Measurements from ENCODE around the gene BRMS1.
A peak's percentile ranks its signal among the peaks of the same experiment; 100 is the strongest.
"Not testable (repeated sequence)": the region's sequence is repeated elsewhere in the genome, so short reads cannot be mapped to it uniquely, and the experiment has no call there.

Gene BRMS1

GRCh38 chr11:66320289-66320688 lies 24.6 kb downstream of the BRMS1 start:
- DNase-seq: not testable (repeated sequence)

- DNase-seq: no peak
These were observed 26.3 kb downstream of the BRMS1 start for GRCh38 chr11:66318600-66318970.

DNA sequence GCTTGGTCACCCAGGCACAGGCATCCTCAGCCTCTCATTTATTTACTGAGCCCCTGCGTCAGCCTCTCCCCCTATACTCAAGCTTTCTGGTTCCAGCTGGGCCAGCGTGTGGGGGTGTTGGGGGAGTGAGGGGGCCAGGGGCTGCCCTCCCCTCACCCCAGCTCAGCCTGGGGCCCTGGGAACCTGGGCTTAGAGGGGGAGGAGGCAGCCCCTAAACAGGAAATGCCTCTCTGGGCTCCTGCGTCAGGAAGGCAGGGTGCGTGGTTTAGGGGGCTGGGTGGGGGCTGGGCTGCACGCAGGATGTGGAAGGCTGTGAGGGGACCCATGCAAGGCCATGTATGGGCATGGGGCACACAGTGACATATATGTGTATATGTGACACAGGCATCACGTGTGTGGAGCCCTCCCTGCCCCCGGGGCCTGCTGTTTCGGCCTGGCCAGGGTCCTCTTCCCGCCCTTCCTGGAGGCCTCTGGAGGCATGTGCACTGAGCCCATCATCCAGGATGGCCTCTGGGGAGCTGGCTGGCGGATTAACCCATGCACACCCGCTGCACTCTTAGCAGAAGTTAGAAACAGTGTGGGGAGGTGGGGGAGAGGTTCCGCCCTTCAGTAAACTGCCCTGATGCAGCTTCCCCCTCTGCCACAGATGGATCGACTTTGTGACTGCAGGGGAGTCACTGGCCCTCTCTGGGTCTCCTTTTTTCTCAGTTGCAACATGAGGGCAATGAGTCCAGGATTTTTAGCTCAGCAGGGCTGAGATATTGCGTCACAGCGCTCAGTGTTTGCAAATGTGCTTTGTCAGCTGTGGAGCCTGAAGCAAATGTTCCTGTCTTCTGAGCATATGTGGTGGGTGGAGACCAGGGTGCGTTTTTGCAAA lies 26.9 kb downstream of the BRMS1 start:
- no peak for DNase-seq

DNA sequence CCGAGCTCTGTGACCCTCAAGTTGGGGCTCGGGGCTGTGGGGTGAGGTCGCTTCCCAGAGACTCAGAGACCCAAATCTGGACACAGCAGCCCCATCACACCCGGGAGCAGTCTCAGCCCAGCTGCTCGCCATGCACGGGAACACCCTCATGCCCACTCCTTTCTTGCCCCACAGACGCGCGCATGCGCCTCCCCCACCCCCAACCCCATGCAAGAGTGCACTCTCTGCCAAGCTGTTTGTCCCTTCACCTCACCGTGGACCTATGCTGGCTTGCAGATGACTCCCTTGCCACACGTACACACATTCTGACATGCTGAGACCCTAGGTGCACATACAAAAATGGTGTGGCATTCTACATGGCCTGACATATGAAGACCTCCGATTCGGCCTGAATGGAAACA lies 27.6 kb downstream of the BRMS1 start:
- DNase-seq: no peak

- no peak for DNase-seq
These were observed 28.1 kb downstream of the BRMS1 start, which contains the start of gene CD248 for GRCh38 chr11:66316849-66317251. CD248 (minus strand) TSS chr11:66317044; CDS start chr11:66317027, 17 bp downstream.

- DNase-seq: no peak
These were observed 28.7 kb downstream of the BRMS1 start for GRCh38 chr11:66315921-66316811.

GRCh38 chr11:66315498-66315885 lies 29.4 kb downstream of the BRMS1 start:
- no peak for DNase-seq

- no peak for DNase-seq
These were observed 30.1 kb downstream of the BRMS1 start for GRCh38 chr11:66314561-66315497.

DNA sequence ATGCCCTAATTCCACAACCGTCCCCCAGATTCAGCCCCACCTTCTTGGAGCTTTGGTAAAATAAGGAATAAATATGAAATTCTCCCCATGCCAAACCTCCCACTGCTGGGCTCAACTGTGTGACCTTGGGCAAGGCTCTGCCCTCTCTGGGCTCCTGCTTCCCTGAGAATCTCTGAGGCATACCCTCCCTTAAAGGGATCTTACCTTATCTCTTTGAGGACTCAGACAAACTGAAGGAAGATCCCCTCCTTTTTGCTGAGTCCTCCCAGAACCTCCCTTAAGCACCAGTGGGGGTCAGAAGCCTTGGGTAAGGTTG lies 30.8 kb downstream of the BRMS1 start:
- DNase-seq: no peak

- DNase-seq: no peak
These were observed 31.4 kb downstream of the BRMS1 start for GRCh38 chr11:66313321-66314185.

- DNase-seq: peak; percentile 45
These were observed 32.2 kb downstream of the BRMS1 start for GRCh38 chr11:66312549-66313320.

- DNase-seq: peak; percentile 81
These were observed 32.8 kb downstream of the BRMS1 start for GRCh38 chr11:66311965-66312548.

DNA sequence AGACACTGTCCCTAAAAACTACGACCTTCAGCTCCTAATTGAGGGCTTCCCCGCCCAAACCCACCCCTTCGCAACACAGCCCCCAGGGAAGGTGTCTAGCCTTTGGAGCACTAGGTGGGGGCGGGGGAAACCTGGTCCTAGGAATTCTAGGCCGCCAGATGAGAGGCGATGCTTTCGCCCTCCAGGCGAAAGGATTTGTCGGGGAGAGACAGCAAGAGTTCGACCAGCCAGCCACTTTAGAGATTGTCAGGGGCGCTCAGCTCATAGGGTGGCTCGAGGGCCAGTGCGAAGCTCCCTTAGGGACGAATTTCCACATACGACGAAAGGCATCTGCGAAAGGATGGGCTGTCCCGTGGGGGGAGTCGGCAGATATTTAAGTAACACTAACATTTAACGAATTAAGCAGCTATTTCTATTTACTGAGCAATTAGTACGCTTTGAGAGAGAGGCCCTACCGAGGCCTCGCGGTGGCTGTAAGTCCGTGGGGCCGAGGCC lies 33.4 kb downstream of the BRMS1 start:
- no peak for DNase-seq

DNA sequence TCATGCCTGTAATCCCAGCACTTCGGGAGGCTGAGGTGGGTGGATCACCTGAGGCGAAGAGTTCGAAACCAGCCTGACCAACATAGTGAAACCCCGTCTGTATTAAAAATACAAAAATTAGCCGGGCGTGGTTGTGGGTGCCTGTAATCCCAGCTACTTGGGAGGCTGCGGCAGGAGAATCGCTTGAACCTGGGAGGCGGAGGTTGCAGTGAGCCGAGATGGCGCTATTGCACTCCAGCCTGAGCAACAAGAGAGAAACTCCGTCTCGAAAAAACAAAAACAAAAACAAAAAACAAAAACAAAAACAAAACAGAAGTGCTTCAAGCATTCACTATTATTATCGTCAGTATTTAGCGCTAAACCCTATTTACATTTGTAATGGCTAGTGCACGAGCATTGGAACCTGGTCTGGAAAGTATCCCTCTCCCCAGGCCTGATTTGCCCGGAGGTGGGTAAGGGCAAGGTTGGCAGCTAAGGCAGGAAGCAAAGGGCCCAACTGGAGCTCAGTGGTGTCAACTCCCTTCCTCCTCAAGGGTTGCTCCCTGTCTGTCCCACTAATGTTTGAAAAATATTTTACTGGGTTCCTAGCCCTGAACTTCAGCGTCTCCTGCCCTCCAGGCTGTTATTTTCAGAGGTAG lies 34.0 kb downstream of the BRMS1 start:
- not testable (repeated sequence) for DNase-seq

DNA sequence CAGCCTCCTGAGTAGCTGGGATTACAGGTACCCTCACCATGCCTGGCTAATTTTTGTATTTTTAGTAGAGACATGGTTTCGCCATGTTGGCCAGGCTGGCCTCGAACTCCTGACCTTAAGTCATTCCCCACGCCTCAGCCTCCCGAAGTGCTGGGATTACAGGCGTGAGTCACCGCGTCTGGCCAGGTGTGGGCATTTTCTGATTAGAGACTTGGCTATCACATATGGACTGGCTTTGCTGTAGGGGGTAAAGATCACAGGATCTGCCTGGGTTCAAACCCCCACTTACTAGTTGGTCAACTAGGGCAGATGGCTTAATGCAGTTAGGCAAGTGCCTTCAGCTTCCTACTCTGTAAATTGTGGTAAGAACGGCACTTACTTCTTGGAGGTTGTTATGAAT lies 34.6 kb downstream of the BRMS1 start:
- no peak for DNase-seq

- no peak for DNase-seq
These were observed 35.4 kb downstream of the BRMS1 start for GRCh38 chr11:66309475-66309874.

DNA sequence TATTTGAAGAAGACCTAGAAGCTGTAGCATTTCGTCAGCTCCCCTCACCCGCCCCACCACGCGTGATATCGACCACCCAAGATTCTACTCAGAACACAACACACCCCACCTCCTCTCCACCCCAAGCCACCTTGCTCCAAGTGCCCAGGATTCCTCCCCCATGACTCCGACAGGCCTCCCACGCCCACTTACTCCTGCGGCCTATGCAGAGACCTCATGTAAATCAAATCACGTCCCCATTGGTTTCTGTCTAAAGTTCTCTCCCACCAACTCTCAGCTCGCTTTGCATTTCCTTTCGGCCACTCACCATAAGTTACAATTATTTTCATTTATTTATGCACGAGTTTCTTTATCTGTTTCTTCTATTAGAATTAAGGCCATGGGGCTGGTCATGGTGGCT lies 42.2 kb downstream of the BRMS1 start:
- no peak for DNase-seq

DNA sequence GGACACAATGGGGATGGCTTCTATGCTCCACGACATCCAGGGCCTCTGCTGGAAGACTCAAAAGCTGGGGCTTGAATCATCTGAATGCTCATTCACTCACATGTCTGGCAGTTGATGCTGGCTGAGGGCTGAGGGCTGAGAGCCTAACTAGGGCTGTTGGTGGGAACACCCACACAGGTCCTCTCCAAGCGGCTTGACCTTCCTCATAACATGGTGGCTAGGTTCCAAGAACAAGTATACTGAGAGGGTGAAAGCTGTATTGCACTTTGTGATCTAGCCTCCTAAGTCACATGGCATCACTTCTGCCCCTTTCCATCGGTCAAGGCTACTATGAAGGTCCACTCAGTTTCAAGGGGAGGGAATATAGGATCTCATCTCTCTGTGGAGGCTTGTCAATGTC lies 45.7 kb downstream of the BRMS1 start:
- no peak for DNase-seq

GRCh38 chr11:66297610-66298009 lies 47.3 kb downstream of the BRMS1 start:
- DNase-seq: no peak

Measured in NCI-H2081 treated with DMSO at 0.1 percent for 48 hours (cell line).